Measurements from ENCODE around the gene RTKN2.

GRCh38 chr10:62278441-62278910 lies 9.8 kb upstream of the RTKN2 start:
- TF ChIP-seq CTCF (IDR thresholded peaks at IDR 0.05): no peak
- no peak for TF ChIP-seq EP300 (IDR thresholded peaks at IDR 0.05)
- no peak for TF ChIP-seq POLR2AphosphoS5 (IDR thresholded peaks at IDR 0.05)
